Kidney glomerular epithelial cell (primary cell): ENCODE measurements around the gene FHIT.
A peak's percentile ranks its signal among the peaks of the same experiment; 100 is the strongest.

Experiments used
- DNase-seq: peaks from one replicate; lab custom pipeline; 2025; lab: John Stamatoyannopoulos, UW

The FHIT gene

DNA sequence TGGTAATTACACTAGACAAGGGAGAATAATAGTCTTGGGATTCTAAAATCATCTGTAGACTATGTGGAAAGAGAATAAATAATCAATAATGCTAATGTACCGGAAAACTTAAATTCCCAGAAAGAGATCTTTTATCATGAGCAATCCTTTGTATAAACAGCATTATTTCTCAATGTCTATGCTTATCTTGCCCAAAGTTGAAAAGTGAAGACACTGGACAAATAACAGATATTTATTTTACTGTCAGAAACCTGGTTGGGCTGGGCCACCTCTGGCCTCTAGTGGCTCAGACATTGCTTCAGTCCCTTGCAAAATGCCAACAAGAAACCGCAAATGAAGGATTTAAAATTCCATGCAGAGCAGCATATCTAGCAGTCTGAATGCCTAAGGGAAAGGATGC lies 409.9 kb downstream of the FHIT start:
- DNase-seq, result peak; percentile 39

DNA sequence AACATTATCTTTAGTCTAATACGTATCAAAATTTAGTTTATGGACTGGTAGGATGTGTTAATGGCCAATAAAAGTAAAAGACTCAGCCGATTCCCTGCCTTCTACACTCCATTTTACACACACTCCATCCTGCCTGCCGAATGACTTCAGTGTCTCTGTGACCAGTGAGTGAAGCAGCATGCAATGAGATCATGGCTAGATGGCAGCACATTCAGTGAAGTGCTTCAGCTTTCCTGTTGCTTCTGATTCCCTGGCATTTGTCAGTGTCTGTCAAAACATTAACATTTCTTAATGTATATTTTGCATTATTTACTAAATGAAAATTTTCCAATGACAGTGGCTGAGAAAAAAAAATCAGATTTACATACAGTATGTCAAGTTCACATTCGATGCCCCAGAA lies 412.0 kb downstream of the FHIT start:
- peak; percentile 12 for DNase-seq

DNA sequence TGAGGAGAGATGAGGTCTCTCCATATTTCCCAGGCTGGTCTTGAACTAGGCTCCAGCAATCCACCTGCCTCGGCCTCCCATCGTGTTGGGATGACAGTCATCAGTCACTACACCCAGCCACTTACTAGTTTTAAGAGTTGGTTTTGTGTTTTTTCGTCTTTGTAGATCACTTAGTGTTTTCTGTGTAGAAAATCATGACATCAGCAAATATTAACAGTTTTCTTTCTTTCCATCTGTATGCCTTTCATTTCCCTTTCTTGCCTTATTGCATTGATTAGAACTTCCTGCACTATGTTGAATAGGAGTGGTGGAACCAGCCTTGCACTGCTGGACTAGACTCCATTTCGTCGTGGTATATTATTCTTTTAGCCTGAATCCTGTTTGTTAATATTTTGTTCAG lies 415.5 kb downstream of the FHIT start:
- no peak for DNase-seq

DNA sequence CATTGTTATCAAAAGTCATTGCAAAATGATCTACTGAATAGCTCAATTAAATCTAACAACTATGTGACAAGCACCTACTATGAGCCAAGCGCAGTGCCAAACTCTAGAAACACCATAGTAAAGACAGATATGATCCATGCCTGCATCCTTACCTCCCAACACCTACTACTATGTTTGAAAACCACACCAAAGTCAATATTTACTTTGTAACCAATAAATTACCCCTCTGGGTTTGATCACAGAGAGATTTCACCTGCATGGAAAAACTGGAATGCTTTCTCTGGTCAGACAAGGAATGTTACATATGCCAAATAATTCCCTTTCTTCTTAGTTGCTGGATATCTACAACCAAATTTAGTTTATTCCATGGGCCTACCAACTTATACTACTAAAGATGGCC lies 422.2 kb downstream of the FHIT start:
- no peak for DNase-seq

DNA sequence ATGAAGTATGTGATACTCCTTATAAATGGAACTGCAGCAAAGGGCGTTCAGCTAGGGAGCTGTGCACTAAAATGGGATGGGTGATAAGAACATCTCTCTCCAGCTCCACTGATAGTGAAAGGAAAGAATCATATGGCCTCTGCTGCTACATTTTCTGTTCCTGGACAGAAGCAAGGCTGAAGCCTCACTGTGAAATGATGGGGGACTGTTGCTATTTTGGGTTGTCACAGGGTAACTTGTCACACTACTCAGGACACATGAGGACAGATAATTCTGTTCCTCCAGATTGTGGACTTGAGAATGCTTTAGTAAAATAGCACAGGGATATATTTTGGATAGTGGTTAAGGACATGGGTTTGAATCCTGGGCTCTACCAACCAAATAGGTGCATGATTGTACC lies 423.6 kb downstream of the FHIT start:
- DNase-seq, result no peak

DNA sequence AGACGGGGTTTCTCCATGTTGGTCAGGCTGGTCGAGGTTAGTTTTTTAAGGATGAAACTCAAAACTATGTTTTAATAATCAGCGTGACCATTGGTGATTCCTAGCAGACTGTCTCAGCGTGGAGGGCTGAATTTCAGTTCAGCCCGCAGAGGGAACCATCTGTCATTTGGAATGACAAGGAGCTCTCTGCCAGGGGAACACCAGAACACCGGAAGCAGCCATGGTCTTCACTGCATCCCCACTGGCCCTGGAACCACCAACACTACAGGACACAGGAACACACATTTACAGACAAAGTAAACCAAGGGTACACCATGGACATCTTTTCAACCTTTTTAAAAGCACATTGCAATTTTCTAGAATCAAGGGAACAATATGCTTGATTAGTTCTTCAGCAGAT lies 424.7 kb downstream of the FHIT start:
- no peak for DNase-seq

DNA sequence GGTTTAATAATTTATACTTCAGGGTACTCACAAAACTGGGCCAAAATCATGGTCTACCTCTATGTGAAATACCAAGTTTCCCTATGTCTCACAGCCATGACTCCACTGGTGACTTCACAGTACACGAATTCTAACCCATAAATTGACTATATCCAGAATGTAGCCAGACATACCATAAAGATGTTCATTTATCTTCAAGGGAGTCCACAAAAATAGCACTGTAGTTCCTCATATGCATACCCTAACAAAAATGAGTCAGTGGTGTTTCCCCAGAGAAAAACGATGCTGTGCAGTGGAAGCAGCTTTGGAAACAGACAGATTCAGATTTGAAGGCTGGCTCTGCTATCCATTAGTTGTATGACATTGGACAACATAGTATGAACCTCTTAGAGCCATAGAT lies 438.8 kb downstream of the FHIT start:
- DNase-seq, result no peak

DNA sequence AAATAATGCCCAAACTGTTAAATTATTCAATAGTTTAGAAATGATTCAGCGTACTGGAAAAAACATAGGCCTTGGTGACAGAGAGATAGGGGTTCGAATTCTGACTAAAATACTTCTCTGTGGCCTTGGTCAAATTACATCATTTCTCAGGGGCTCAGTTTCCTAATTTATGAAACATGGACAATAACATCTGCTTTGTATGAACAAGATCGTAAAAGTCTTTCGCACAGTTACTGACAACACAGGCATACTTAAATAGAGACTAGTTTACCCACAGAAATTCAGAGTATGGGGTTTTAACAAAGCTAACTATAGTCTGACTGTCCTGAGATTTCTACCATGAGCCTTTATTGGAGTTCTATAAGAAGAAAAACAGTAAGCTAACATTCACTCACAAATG lies 440.4 kb downstream of the FHIT start:
- DNase-seq, result no peak

DNA sequence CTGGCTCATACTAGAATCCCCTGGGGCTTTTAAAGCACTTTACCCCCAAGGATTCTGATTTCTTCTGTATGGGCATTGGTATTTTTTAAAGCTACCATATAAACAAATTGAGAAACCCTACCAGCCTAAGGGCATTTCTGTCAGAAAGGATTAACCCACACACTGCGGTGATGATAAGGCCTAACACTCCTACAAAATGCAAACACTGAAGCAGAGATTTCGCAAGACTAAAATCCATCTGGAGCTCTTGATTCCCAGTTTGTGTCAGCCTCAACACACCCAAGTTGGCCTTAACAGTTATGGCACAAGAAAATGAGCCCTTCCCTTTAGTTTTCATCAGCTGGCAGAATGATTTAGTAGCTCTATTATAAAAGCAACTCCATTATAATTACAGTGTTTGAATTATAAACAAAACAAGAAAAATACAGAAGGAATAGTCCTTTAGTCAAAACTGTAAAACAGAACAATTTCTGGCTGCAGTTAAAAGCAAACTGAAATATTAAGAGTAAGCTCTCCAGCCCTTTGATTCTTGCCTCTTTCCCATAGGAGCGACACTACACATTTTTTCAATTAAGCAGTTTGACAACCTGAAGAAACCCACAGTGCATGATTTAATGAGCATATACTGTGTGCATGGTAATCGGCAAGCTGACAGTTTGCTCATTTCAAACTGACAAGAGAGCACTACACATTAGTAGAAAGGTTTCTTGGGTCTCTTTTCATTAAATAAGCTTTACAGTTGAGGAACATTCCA lies 441.2 kb downstream of the FHIT start:
- no peak for DNase-seq

DNA sequence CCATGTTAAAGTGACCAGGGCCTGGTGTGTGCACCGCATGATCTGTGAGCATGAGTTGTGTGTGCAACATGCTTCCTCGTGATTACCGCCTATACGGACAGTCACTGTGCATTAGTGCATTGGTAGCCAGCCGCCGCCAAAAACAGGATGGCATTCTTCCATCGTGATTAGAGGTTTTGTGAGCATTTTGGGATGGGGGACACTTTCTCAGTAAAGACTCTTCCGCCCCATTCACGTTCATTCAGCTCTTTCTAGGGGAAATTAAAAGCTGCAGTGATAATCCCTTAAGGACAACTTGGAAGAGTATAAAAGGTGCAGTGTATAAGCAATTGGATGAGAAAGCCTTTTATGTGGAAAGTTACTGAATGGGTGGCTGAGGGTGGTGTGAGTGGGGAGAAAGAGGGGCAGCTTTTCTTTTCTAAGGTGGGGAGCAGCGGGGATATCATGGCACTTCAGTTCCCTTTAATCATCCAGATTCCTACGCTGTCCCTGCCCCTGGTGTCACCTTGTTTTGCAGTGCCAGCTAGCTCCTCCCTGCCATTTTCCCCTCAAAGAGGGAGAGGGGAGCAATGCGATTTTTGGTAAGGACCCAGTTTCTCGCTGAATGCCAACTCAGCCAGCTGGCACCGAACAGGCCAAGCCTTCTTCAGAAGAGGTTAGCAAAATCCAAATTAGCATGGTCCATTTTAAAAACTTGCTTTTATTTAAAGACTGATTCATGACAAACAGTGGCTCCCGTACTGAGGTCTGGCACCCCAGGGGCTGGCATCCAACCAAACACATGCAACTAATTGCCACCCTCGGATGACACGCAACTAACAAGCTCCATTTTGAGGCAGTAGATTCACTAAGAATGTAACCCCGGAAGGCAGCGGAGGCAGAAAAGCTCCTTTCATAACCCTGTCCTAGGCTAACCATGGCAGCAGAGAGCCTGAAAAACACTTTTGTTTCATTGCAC lies 447.8 kb downstream of the FHIT start:
- DNase-seq, result no peak

DNA sequence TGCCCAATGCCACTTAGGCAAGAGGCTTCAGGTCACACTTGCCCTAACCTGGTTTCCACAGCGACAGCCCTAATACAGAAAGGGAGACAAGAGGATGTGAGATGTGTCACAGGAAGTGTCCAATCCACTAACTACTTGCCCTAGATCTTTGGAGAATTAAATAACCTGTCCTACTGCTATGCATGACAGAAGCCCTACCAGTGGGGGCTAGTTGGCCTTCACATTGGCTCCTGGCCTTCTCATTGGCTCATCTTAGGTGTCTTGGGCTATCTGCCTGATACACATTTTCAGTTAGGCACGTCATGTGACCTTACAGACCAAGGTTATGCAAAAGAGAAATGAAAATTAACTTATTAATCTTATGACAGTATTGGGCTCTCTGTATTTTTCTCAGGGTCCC lies 449.9 kb downstream of the FHIT start:
- DNase-seq, result no peak

DNA sequence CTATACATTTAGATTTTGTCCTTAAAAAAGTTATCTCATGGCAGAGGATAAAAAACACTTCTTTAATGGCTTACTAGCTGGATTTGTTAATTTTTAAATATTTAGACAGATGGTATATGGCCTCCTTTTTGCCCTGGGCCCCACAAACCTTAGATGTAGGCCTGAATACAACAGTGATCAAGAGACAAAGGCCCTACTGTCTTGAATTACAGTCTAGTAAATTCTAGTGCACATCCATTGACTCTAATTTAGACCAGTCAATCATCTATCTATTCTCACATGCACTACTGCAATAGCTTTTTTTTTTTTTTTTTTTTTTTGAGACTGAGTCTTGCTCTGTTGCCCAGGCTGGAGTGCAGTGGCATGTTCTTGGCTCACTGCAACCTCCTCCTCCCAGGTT lies 452.8 kb downstream of the FHIT start:
- DNase-seq, result no peak

DNA sequence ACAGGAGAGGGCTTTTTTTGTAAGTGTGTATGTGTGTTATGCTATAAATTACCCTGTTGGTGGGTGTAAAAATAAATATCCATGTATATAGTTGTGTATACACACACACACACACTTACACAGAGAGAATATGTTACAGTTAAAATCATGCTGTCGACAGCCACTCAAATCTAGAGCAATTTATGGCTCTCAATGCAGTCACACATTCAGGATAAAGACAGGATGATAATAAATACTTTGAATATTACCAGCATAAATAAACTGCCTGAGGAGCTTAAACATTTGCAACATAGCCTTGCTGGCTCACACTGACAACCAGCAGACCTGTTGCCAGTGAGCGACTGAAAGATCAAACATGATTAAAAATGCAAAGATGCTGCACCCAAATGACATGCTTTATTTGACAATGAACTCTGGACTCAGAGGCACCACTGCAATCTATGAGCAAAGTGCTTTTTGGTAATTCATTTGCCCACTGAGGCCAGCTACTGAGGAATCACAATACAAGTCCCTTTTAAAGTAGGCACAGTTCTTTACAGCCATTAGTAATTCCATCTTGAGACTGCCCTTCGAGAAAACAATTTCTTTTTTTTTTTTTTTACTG lies 458.9 kb downstream of the FHIT start:
- no peak for DNase-seq

DNA sequence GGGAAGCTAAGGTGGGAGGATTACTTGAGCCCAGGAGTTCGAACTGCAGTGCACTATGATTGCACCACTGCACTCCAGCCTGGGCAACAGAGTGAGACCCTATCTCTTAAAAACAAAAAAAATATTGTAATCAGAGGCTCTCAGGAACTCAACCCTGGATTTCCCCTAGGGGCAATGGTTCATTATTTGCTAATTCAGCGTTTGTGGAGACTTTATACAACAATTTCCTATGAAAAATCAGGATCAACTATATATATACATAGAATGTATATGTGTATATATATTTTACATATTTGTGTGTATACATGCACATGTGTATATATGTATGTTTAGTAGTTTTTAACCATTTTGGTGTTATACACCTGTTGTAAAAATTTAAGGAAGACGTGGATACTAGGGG lies 463.1 kb downstream of the FHIT start:
- DNase-seq, result no peak

DNA sequence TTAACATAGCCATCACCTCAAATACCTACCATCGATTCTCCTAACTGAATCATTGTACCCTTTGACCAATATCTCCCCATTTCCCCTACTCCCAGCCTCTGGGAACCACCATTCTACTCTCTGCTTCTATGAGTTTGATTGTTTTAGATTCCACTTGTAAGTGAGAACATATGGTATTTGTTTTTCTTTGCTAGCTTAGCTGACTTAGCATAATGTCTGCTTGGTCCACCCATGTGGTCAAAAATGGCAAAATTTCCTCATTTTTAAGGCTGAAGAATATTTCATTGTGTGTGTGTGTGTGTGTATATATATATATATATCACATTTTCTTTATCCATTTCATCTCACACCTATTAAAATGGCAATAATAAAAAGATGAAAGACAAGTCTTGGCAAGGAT lies 469.3 kb downstream of the FHIT start:
- DNase-seq, result no peak

DNA sequence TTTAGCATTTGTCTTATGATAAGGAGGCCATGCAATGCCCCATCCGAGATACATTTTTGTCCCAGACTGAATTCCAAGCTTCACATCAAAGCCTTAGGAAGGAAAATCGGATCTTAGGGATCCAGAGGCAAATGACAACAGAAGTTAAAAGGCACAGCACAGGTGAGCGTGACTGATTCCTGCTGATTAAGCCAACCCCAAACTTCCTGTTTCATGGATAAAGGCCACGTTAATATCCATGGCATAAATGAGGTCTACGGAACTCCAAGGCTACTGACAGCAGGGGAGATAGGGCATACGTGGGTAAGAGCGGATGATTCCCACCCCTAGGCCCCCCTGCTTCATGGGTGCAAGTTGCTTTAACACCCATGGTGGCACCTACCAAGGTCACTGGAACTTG lies 471.6 kb downstream of the FHIT start:
- no peak for DNase-seq

DNA sequence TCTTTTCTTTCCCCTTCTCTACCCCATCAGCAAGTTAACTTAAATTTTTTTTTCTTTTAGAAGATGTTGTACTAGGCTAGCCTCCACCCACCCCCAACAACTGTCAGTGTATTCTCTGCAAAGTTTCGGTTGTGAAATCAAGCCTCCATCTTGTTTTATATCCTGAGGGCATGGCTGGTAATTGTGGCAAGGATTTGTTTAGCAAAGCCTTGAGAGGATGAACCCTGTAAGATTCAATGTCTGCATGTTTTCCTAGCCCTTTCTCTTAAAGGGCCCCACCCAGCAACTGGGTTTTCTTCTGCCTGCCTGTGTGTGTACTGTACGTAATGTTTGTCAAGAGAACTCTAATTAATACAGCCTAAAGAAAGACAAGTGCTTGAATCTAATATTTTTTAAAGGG lies 475.3 kb downstream of the FHIT start:
- DNase-seq, result no peak

DNA sequence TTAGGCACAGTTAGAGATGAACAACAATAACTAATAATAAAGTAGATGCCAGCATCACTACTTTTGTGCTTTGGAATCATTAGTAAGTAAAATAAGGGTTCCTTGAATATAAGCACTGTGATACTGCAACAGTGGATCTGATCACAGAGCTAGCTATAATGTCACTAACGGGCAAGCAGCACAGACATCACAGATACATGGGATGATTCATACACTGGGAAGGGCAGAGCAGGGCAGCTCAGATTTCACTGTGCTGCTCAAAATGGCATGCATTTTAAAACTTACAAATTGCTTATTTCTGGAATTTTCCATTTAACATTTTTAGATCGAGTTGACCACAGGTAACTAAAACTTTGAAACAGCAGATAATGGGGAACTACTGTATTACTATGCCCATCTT lies 476.6 kb downstream of the FHIT start:
- no peak for DNase-seq

DNA sequence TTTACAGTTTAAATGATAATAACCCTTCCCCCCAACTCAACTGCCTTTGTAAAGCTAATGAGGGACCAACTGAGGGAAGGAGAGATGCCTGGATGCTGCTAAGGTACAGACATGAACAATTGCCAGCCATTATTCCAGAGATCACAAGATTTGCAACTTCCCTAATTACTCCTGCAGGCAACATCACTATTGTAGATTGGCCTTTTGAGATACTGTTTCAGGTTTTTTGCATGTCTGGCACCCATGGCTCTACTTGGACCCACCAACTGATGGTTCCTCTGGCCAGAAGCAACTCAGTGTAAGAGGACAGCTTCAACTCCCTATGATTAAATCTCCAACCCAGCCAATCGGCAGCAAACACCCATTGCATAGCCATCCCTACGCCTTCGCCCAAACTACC lies 478.7 kb downstream of the FHIT start:
- no peak for DNase-seq

DNA sequence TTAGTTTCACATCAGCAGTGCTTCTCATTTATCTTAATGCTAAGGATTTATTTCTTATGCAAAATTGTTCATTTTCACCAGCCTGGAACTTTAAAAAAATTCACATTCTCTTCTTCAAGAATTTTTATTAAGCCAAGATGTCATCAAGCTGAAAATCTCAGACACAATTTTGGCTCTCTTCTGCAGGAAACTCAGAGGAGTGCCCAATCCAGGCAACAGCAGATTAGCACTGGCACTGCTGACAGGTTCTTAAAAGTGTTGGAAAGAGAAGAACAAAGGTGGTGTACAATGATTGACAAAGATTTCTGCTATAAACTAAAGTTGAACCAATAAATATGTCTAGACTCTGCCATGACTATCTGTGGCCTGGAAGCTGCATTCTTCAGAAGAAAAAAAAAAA lies 479.5 kb downstream of the FHIT start:
- no peak for DNase-seq

DNA sequence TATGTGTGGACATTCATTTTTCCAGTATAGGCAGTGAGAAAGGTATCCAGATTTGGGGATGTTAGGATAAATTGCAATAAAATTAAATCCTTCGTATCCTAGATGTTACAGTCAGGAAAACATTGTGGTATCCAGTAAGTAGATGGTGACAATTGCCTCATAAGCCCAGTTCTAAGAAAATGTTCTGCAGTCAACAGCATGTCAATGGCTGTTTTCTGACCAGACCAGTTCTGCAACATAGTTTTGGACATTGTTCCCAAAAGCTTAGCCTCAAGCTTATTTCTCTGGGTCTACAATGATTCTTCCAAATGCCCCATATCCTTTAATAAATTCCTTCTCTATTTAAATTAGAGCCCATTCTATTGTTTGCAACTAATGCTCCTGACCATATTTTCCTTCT lies 480.7 kb downstream of the FHIT start:
- DNase-seq, result no peak

DNA sequence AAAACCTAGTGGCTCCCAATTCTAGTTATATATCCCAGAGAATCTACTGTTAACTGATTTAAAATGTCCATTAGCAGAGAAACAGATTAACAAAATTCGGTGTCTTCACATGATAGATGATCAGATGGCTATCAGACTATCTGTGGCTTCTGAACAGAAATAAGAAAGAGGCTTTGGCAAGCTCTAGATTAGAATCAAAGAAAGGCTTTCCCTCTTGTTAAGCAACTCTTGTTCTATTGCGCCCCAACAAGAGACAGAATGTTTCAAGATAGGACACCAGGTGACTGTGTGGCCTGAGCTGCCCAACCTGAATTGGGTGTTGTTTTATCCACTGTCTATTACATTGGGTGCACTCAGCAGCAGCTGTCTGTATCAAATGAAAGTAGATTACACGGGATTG lies 483.7 kb downstream of the FHIT start:
- DNase-seq, result no peak

DNA sequence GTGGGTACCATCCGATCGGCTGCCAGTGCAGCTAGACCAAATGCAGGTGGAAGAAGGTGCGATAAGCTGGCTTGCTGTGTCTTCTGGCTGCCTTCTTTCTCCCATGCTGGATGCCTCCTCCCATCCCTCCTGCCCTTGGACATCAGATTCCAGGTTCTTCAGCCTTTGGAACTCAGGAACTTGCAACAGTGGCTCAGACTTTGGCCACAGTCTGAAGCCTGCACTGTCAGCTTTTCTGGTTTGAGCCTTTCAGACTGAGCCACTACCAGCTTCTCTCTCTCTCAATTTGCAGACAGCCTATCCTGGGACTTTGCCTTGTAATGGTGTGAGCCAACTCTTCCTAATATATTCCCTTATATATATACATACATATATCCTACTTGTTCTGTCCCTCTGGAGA lies 485.5 kb downstream of the FHIT start:
- no peak for DNase-seq
